DMS153 (cell line): ENCODE data around the gene SMYD3.
"Not testable (repeated sequence)": the region's sequence is repeated elsewhere in the genome, so short reads cannot be mapped to it uniquely, and the experiment has no call there.

Experiments
- DNase-seq: peaks from one replicate; lab custom pipeline; 2025; lab: John Stamatoyannopoulos, UW

The SMYD3 gene

GRCh38 chr1:245718123-245718522, 789.0 kb downstream of the SMYD3 start:
- no peak for DNase-seq

GRCh38 chr1:245717611-245718010, 789.5 kb downstream of the SMYD3 start:
- DNase-seq, result no peak

- no peak for DNase-seq
Observed at GRCh38 chr1:245716561-245716960, 790.5 kb downstream of the SMYD3 start.

GRCh38 chr1:245715970-245716369, 791.1 kb downstream of the SMYD3 start:
- DNase-seq, result no peak

GRCh38 chr1:245715291-245715701, 791.8 kb downstream of the SMYD3 start:
- DNase-seq, result no peak

- DNase-seq, result not testable (repeated sequence)
Observed at GRCh38 chr1:245714027-245714426, 793.1 kb downstream of the SMYD3 start.

GRCh38 chr1:245710961-245711903, 795.8 kb downstream of the SMYD3 start:
- no peak for DNase-seq

- no peak for DNase-seq
Observed at GRCh38 chr1:245707941-245708340, 799.1 kb downstream of the SMYD3 start.

- no peak for DNase-seq
Observed at GRCh38 chr1:245704765-245705164, 802.3 kb downstream of the SMYD3 start.

GRCh38 chr1:245704341-245704740, 802.7 kb downstream of the SMYD3 start:
- DNase-seq, result no peak

GRCh38 chr1:245702346-245702745, 804.7 kb downstream of the SMYD3 start:
- DNase-seq, result no peak

- DNase-seq, result no peak
Observed at GRCh38 chr1:245701631-245702030, 805.4 kb downstream of the SMYD3 start.

GRCh38 chr1:245700631-245701030, 806.4 kb downstream of the SMYD3 start:
- DNase-seq, result no peak
